Measurements from ENCODE around the gene GOLPH3.
"Not testable (repeated sequence)": the region's sequence is repeated elsewhere in the genome, so short reads cannot be mapped to it uniquely, and the experiment has no call there.

GOLPH3 gene

DNA sequence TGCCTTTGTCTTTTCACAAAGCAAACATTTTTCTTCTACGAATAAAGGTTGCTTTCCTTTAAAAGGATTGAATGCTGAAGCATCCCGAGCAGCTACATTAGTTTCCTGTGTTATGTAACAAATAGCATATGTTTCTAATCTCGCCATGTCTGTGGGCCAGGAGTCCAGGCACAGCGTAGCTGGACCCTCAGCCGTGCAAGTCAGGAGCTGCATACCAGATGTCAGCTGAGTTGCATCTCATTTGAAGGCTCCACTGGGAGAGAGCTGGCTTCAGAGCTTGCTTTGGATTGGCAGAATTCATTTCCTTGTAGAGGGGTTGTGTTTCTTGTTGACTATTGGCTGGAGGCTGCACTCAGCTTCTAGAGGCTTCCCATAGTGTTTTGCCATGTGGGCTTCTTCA is 16.0 kb upstream of the GOLPH3 start:
- H3K4me3 ChIP-seq (ENCODE audit: low read length): peak overlapping the region; percentile 42
- peak; percentile 98 for DNase-seq (ENCODE audit: low read depth)
- TF ChIP-seq, protein P1, sequence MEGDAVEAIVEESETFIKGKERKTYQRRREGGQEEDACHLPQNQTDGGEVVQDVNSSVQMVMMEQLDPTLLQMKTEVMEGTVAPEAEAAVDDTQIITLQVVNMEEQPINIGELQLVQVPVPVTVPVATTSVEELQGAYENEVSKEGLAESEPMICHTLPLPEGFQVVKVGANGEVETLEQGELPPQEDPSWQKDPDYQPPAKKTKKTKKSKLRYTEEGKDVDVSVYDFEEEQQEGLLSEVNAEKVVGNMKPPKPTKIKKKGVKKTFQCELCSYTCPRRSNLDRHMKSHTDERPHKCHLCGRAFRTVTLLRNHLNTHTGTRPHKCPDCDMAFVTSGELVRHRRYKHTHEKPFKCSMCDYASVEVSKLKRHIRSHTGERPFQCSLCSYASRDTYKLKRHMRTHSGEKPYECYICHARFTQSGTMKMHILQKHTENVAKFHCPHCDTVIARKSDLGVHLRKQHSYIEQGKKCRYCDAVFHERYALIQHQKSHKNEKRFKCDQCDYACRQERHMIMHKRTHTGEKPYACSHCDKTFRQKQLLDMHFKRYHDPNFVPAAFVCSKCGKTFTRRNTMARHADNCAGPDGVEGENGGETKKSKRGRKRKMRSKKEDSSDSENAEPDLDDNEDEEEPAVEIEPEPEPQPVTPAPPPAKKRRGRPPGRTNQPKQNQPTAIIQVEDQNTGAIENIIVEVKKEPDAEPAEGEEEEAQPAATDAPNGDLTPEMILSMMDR (conservative IDR thresholded peaks at IDR 0.05; ENCODE audit: low read length): no peak

DNA sequence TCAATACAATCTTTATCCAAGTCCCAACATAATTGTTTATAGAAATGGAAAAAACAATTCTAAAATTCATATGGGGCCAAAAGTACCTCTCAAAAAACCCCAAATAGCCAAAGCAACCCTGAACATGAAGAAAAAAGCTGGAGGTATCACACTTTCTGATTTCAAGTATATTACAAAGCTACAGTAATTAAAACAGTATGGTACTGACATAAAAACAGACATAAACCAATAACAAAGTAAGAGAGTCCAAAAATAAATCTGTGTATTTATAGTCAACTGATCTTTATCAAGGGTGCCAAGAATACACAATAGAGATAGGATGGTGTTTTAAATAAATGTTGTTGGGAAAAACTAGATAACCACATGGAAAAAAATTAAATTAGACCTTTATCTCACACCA is 13.6 kb upstream of the GOLPH3 start:
- TF ChIP-seq, protein P1 (conservative IDR thresholded peaks at IDR 0.05; ENCODE audit: low read length): no peak
- no peak overlapping the region for H3K4me3 ChIP-seq (ENCODE audit: low read length)
- no peak for DNase-seq (ENCODE audit: low read depth)

GRCh38 chr5:32182463-32183063 is 8.4 kb upstream of the GOLPH3 start:
- no peak overlapping the region for H3K4me3 ChIP-seq (ENCODE audit: low read length)
- TF ChIP-seq, protein P1 (conservative IDR thresholded peaks at IDR 0.05; ENCODE audit: low read length): no peak
- no peak for DNase-seq (ENCODE audit: low read depth)

DNA sequence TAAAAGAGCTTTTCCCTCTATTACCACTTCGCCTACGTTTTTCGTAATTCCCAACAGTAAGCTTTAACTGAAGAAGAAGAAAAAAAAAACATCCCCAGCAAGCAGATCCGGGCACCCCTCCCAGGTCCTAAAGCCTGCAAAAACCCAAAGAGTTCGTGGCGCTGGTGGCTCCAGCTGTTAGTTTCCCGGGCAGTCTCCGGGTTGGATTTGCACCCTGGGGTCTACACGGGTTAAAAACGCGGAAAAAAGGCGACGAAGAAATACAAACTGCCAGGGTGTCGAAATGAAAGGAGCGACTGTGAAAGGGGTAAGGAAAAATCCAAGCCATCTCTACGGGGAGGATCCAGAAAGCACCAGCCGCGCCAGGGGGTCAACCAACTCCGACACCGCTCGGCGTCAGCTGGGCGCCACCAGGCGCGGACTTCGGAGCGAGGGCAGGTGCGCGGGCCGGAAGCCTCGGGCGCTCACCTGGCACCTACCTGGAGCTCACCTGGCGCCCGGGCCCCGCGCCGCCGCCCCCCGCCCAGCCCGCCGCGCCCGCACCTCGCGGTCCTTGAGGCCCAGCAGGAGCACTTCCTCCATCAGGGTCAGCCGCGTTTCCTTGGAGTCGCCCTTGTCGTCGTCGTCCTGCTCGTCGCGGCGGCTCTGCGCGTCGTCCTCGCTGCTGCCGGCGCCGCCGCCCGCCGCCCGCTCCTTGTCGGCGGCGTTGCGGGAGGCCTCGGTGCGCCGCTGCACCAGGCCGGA is 680 bp downstream of the GOLPH3 start:
- peak; percentile 66 for DNase-seq (ENCODE audit: low read depth)
- TF ChIP-seq, protein P1 (conservative IDR thresholded peaks at IDR 0.05; ENCODE audit: low read length): no peak
- peak overlapping the region; percentile 87 for H3K4me3 ChIP-seq (ENCODE audit: low read length)

DNA sequence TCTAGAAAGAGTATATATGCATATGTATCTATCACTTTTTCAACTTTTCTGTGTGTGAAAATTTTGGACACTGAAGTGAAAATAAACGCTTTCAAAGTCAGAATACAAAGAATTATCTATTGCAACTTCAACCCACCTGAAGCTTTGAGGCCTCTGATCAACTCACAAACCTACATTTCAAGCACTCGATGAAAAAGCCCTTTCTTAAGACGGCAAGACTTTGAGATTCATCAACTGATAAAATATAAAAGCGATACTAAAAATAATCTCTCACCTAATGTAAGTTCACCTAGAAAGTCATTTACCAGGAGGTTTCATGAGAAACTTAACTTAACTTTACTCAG is 1.2 kb downstream of the GOLPH3 start:
- no peak for DNase-seq (ENCODE audit: low read depth)
- peak overlapping the region; percentile 87 for H3K4me3 ChIP-seq (ENCODE audit: low read length)
- TF ChIP-seq, protein P1 (conservative IDR thresholded peaks at IDR 0.05; ENCODE audit: low read length): no peak

DNA sequence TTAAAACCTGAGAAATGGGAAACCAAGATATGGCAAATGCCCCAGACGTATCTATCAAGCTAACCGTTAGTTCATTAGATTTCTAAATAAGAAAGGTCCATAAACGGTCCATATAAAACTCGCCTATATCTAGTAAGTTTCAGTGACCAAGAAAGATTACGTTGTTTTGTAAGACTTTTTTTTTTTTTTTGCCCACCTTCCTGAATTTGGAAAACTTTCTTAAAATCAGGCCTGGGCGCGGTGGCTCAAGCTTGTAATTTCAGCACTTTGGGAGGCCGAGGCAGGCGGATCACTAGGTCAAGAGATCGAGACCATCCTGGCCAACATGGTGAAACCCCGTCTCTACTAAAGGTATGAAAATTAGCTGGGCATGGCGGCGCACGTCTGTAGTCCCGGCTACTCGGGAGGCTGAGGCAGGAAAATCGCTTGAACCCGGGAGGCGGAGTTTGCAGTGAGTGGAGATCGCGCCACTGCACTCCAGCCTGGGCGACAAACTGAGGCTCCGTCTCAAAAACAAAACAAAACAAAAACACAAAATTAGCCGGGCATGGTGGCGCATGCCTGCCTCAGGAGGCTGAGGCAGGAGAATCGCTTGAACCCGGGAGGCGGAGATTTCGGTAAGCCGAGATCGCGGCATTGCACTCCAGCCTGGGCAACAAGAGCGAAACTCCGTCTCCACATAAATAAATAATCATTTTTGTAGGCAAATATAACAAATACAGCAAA is 1.8 kb downstream of the GOLPH3 start:
- peak overlapping the region; percentile 87 for H3K4me3 ChIP-seq (ENCODE audit: low read length)
- DNase-seq (ENCODE audit: low read depth): not testable (repeated sequence)

DNA sequence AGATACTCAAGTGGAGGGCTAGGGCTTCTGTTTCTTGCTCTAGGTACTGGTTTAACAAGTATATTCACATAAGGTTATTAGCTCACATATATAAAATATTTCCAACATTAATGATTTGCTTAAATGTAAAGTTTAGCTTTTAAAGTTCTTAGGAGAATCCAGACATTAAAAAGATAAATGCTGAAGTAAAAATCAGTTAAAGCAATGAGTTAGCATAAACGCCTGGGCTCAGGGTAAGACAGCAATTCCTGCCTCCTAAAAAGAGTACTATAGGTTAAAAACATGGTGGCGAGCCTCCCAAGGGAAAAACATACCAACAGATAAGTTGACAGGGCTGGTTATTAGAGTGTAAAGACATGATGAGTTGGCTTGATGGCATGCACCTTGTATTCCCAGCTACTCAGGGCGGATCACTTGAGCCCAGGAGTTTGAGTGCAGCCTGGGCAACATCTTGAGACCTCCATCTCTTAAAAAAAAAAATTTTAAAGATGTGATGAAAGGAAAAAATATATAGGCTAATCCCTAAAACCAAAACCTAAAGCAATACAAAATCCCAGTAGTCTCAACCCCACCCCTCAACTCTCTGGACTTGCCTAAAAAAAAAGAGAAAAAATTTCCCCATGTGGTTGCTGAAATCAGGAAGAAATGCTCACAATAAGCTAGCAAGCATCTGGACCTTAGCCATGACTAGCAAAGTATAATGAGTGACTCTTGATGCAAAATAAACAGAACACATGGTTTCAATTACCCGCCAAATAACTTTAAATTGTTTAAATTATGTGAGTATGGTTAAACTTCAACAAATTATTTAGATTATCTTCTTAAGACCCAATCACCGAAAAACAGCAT is 3.6 kb downstream of the GOLPH3 start:
- TF ChIP-seq, protein P1 (conservative IDR thresholded peaks at IDR 0.05; ENCODE audit: low read length): no peak
- no peak overlapping the region for H3K4me3 ChIP-seq (ENCODE audit: low read length)
- DNase-seq (ENCODE audit: low read depth): peak; percentile 90

All from AG10803 (cell line).